SKM-1 (cell line): Measurements from ENCODE around the gene LCN2.
"Not testable (repeated sequence)": the region's sequence is repeated elsewhere in the genome, so short reads cannot be mapped to it uniquely, and the experiment has no call there.

Experiments
- DNase-seq: peaks from one replicate; lab custom pipeline; 2025; ENCODE audit not compliant: unreplicated experiment; lab: John Stamatoyannopoulos, UW

The LCN2 gene

GRCh38 chr9:128149001-128149701 lies at the start of gene LCN2:
LCN2 (plus strand) TSS chr9:128149453; CDS start chr9:128149526, 73 bp downstream.
- DNase-seq: no peak

- DNase-seq: no peak
These were observed 49.2 kb upstream of the LCN2 start for GRCh38 chr9:128099932-128100491.

GRCh38 chr9:128100581-128100980 lies 48.7 kb upstream of the LCN2 start:
- no peak for DNase-seq

- no peak for DNase-seq
These were observed 48.0 kb upstream of the LCN2 start for GRCh38 chr9:128101231-128101661.

GRCh38 chr9:128101690-128102089 lies 47.6 kb upstream of the LCN2 start:
- no peak for DNase-seq

- no peak for DNase-seq
These were observed 47.1 kb upstream of the LCN2 start for GRCh38 chr9:128102196-128102595.

GRCh38 chr9:128102861-128103588 lies 46.2 kb upstream of the LCN2 start:
- no peak for DNase-seq

GRCh38 chr9:128103589-128103962 lies 45.7 kb upstream of the LCN2 start:
- no peak for DNase-seq

GRCh38 chr9:128104171-128104618 lies 45.1 kb upstream of the LCN2 start:
- DNase-seq: no peak

GRCh38 chr9:128105538-128106175 lies 43.6 kb upstream of the LCN2 start:
- no peak for DNase-seq

GRCh38 chr9:128106181-128106939 lies 42.9 kb upstream of the LCN2 start:
- DNase-seq: no peak

- DNase-seq: no peak
These were observed 42.2 kb upstream of the LCN2 start for GRCh38 chr9:128106940-128107467.

- no peak for DNase-seq
These were observed 41.6 kb upstream of the LCN2 start for GRCh38 chr9:128107468-128108268.

- DNase-seq: no peak
These were observed 40.8 kb upstream of the LCN2 start for GRCh38 chr9:128108269-128109049.

GRCh38 chr9:128109050-128109709 lies 40.1 kb upstream of the LCN2 start:
- no peak for DNase-seq

GRCh38 chr9:128111726-128112125 lies 37.5 kb upstream of the LCN2 start:
- not testable (repeated sequence) for DNase-seq

- no peak for DNase-seq
These were observed 35.5 kb upstream of the LCN2 start for GRCh38 chr9:128113526-128114325.
